ENCODE results near the gene KRTAP10-3. TPM values are rescaled to one million over a fixed set of nuclear protein-coding genes. Genes with fewer than 3 reads are reported as not detected.

KRTAP10-3 gene
- total RNA-seq, 1 donor from 2014 or later, result not detected

DNA sequence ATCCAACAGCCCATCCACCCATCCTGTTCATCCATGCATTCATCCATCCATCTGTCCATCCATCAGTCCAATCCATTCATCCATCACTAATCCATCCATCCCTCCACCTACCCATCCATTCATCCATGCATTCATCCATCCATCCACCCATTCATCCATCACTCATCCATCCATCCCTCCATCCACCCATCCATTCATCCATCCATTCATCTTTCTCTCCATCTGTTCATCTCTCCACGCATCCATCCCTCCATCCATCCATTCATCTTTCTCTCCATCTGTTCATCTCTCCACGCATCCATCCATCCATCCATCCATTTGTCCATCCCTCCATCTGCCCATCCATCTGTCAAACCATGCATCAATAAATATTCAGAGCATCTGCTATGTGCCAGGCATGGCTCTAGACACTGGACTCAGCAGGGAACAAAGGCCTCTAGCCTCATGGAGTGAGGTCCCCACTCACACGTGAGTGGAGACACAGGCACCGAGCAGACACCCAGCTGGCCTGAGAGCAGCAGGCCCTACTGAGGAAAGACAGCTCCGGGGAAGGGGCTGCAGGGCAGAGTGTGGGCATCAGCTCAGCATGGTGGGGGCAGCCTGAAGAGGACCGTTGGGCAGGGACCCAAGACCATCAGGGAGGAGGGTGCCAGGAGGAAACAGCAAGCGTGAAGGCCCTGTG lies 28.2 kb downstream of the KRTAP10-3 start:
- Histone ChIP-seq H3K27me3 (ENCODE audit: low read depth) (peaks cover 25% of the 10 kb centered on the region), H3K36me3 (no peaks in the 10 kb centered on the region), H3K4me1 (no peaks in the 10 kb centered on the region), H3K9me3 (replicated peaks) (no peaks in the 10 kb centered on the region), H3K27ac (replicated peaks) (no peak overlapping the region), H3K4me3 (no peak overlapping the region)
- TF ChIP-seq, protein P1, sequence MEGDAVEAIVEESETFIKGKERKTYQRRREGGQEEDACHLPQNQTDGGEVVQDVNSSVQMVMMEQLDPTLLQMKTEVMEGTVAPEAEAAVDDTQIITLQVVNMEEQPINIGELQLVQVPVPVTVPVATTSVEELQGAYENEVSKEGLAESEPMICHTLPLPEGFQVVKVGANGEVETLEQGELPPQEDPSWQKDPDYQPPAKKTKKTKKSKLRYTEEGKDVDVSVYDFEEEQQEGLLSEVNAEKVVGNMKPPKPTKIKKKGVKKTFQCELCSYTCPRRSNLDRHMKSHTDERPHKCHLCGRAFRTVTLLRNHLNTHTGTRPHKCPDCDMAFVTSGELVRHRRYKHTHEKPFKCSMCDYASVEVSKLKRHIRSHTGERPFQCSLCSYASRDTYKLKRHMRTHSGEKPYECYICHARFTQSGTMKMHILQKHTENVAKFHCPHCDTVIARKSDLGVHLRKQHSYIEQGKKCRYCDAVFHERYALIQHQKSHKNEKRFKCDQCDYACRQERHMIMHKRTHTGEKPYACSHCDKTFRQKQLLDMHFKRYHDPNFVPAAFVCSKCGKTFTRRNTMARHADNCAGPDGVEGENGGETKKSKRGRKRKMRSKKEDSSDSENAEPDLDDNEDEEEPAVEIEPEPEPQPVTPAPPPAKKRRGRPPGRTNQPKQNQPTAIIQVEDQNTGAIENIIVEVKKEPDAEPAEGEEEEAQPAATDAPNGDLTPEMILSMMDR (IDR thresholded peaks at IDR 0.05; ENCODE audit: borderline replicate concordance), result no peak
- DNase-seq, result no peak
- intact Hi-C loops (cut with micrococcal nuclease), result no loop called here

- Histone ChIP-seq H3K27ac (replicated peaks) (no peak overlapping the region), H3K4me3 (no peak overlapping the region), H3K36me3 (no peaks in the 10 kb centered on the region), H3K4me1 (no peaks in the 10 kb centered on the region), H3K27me3 (ENCODE audit: low read depth) (peaks cover 25% of the 10 kb centered on the region), H3K9me3 (replicated peaks) (no peaks in the 10 kb centered on the region)
- DNase-seq, result peak; percentile 6
- intact Hi-C loops (cut with micrococcal nuclease), result no loop called here
- TF ChIP-seq, protein P1 (IDR thresholded peaks at IDR 0.05; ENCODE audit: borderline replicate concordance), result no peak
These were observed 29.0 kb downstream of the KRTAP10-3 start for GRCh38 chr21:44529503-44530125.

DNA sequence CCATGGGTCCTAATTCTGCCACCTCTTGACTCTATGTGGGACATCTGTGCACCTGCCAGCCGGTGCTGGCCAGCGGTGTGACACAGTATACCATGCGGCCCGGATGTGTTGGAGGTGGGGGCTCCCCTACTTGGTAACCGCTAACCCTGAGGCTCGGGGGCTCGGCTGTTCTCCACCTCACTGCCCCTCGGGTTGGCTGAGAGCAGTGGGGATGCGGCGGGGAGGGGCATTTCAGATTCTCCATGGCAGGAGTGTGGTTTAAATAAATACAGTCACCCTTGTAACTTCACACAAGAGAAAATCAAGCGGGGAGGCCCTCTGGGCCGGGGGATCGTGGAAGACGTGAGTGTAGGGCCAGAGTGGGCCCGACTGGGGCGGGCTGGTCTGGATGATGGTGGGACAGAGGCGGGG lies 29.6 kb downstream of the KRTAP10-3 start:
- Histone ChIP-seq H3K4me3 (no peak overlapping the region), H3K4me1 (no peaks in the 10 kb centered on the region), H3K27me3 (ENCODE audit: low read depth) (peaks cover 25% of the 10 kb centered on the region), H3K27ac (replicated peaks) (no peak overlapping the region), H3K36me3 (no peaks in the 10 kb centered on the region), H3K9me3 (replicated peaks) (no peaks in the 10 kb centered on the region)
- intact Hi-C loops (cut with micrococcal nuclease), result no loop called here
- peak; percentile 4 for DNase-seq
- TF ChIP-seq, protein P1 (IDR thresholded peaks at IDR 0.05; ENCODE audit: borderline replicate concordance), result no peak

DNA sequence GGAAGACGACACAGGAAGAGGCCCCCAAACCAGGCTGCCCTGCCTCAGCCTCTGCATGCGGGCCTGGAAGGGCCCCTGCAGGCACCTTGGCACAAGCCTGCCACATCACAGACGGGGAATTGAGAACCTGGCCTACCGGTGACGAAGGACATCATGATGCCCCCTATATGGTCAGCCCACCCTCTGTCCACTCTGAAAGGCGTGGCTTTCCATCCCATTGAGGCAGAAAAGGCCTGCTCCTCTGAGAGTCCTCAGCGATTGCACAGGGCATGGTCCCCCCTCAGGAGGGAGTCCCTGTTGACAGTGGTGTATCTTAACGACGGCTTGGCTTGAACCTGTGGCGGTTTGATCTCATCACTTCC lies 30.0 kb downstream of the KRTAP10-3 start:
- Histone ChIP-seq H3K36me3 (no peaks in the 10 kb centered on the region), H3K9me3 (replicated peaks) (no peaks in the 10 kb centered on the region), H3K27me3 (ENCODE audit: low read depth) (peaks cover 25% of the 10 kb centered on the region), H3K4me3 (no peak overlapping the region), H3K27ac (replicated peaks) (no peak overlapping the region), H3K4me1 (no peaks in the 10 kb centered on the region)
- intact Hi-C loops (cut with micrococcal nuclease), result no loop called here
- TF ChIP-seq, protein P1 (IDR thresholded peaks at IDR 0.05; ENCODE audit: borderline replicate concordance), result no peak
- no peak for DNase-seq

DNA sequence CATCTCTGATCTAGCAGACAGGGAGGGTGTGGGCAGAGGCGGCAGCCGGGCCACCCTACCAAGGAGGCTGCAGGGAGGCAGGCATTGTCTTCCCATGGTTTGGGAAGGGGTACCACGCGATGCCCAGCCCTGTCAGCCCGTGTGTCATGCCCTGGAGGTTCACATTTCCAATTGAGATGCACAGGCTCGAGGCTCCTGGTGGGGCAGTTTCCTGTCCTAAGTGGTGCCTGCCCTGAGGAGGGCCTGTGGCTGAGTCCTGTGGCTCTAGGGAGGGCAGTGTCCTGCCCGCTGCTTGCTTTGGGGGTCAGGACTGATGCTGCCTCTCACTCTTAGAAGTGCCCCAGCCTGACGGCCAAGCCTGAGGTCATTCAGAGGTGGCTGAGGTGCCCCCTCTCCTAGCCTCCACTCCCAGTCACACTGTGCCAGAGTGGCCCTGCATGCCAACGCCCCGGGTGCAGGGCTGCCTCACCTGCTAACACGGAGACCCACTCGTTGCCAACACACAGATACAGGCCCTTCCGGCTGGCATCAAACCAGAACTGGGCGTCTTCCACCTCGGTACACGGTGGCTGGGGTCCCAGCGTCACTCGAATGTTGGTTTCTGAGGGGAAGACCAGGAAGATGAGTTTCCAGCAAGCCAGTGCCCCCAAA lies 30.5 kb downstream of the KRTAP10-3 start:
- DNase-seq, result peak; percentile 6
- Histone ChIP-seq H3K36me3 (no peaks in the 10 kb centered on the region), H3K4me3 (no peak overlapping the region), H3K27ac (replicated peaks) (no peak overlapping the region), H3K4me1 (no peaks in the 10 kb centered on the region), H3K27me3 (ENCODE audit: low read depth) (peaks cover 25% of the 10 kb centered on the region), H3K9me3 (replicated peaks) (no peaks in the 10 kb centered on the region)
- intact Hi-C loops (cut with micrococcal nuclease), result no loop called here
- TF ChIP-seq, protein P1 (IDR thresholded peaks at IDR 0.05; ENCODE audit: borderline replicate concordance), result no peak

Measured in left ventricle myocardium inferior (tissue), 1 donor.